ENCODE measurements around the gene PECR. TPM values are rescaled to one million over a fixed set of nuclear protein-coding genes. Genes with fewer than 3 reads are reported as not detected.

The PECR gene
- total RNA-seq, 1 experiment from 2014 or later: 16.3 TPM

- intact Hi-C loops (cut with micrococcal nuclease): loop anchor here (5.0 kb wide), 1 partner anchor 62 kb away; no protein-coding TSS in a partner anchor
- H3K9me3 ChIP-seq (ENCODE audit: control insufficient read depth in 1 of 2, insufficient read depth in 1 of 2, low read depth in 1 of 2, low read length in 2 of 2): no peaks in the 10 kb centered on the region
- no peaks in the 10 kb centered on the region for H4K20me1 ChIP-seq (ENCODE audit: insufficient read depth)
- H3K79me2 ChIP-seq (ENCODE audit: insufficient read depth, low read length): peaks cover 28% of the 10 kb centered on the region
- TF ChIP-seq SIN3A (IDR thresholded peaks at IDR 0.05; ENCODE audit: low read depth): no peak
- no peak for TF ChIP-seq EGR1 (IDR thresholded peaks at IDR 0.05; ENCODE audit: low read depth)
- no peak for TF ChIP-seq POLR2A (IDR thresholded peaks at IDR 0.05; ENCODE audit: borderline replicate concordance, extremely low read depth, insufficient read depth, insufficient read length)
- TF ChIP-seq JUND (IDR thresholded peaks at IDR 0.05): no peak
- no peak for TF ChIP-seq YY1 (IDR thresholded peaks at IDR 0.05; ENCODE audit: extremely low read depth, insufficient replicate concordance, low read depth, low read length)
- no peak for TF ChIP-seq CBX3 (IDR thresholded peaks at IDR 0.05; ENCODE audit: low read depth)
- no peak for TF ChIP-seq EZH2 (IDR thresholded peaks at IDR 0.05)
- TF ChIP-seq CTCF (IDR thresholded peaks at IDR 0.05 in 2 of 3, conservative IDR thresholded peaks at IDR 0.05 in 1 of 3; ENCODE audit: borderline replicate concordance in 1 of 3, insufficient read depth in 1 of 3, low read depth in 2 of 3, low read length in 2 of 3): no peak
- TF ChIP-seq ZNF274 (IDR thresholded peaks at IDR 0.05; ENCODE audit: low read depth, low read length): no peak
- TF ChIP-seq MAX (IDR thresholded peaks at IDR 0.05): no peak
- no peak for TF ChIP-seq FOSL1 (IDR thresholded peaks at IDR 0.05; ENCODE audit: low read depth)
- TF ChIP-seq SP1 (IDR thresholded peaks at IDR 0.05; ENCODE audit: low read depth): no peak
- TF ChIP-seq EZH2phosphoT487 (IDR thresholded peaks at IDR 0.05; ENCODE audit: borderline replicate concordance): no peak
- TF ChIP-seq ZFX (IDR thresholded peaks at IDR 0.05): no peak
- TF ChIP-seq RAD21 (IDR thresholded peaks at IDR 0.05; ENCODE audit: low read depth): no peak
- no peak for TF ChIP-seq SRF (IDR thresholded peaks at IDR 0.05; ENCODE audit: low read depth)
- ATAC-seq: no peak
- CTCF ChIA-PET: no interaction called here
- peaks cover 12 to 24% of the 10 kb centered on the region in 2 experiments; a peak in 3 of 4 replicates for H3K4me1 ChIP-seq (ENCODE audit: control insufficient read depth in 1 of 2, insufficient read depth in 2 of 2, low read length in 2 of 2)
- RAD21 ChIA-PET (ENCODE audit: low non-redundant PET in 1 of 2, low total read pairs in 2 of 2, uncharacterized antibody in 2 of 2, unreplicated experiment in 2 of 2): no interaction called here
- H3K27ac ChIP-seq (ENCODE audit: low read depth, low read length): no peak overlapping the region
- H3K9me2 ChIP-seq (ENCODE audit: insufficient read depth): no peaks in the 10 kb centered on the region
- no peaks in the 10 kb centered on the region for H3K27me3 ChIP-seq (ENCODE audit: insufficient read depth, low read length)
- no peak overlapping the region for H2AFZ ChIP-seq (ENCODE audit: low read depth, low read length, poor library complexity, severe bottlenecking)
- DNase-seq (ENCODE audit: low read depth, low spot score): no peak
- peak overlapping the region; percentile 75; the same call in 1 of the 2 replicates for H3K9ac ChIP-seq (ENCODE audit: low read length)
- H3K4me2 ChIP-seq (ENCODE audit: low read length): peak overlapping the region; percentile 79
- BruUV-seq (replicated peaks): no TSS peak
- H3K4me3 ChIP-seq (replicated peaks in 1 of 2; ENCODE audit: low read depth in 1 of 2, low read length in 2 of 2): no peak overlapping the region
- POLR2A ChIA-PET: no interaction called here
- no peaks in the 10 kb centered on the region for H3K36me3 ChIP-seq (ENCODE audit: control insufficient read depth in 1 of 2, insufficient read depth in 2 of 2, low read length in 2 of 2)
These were observed 67.6 kb downstream of the PECR start for GRCh38 chr2:216014006-216014405.
